Smooth muscle cell (in vitro differentiated cells): ENCODE data around the gene NKX1-1. TPM values are rescaled to one million over a fixed set of nuclear protein-coding genes. Genes with fewer than 3 reads are reported as not detected.

Source experiments
- DNase-seq: peaks from one replicate; lab custom pipeline; 2025; ENCODE audit not compliant: unreplicated experiment; lab: John Stamatoyannopoulos, UW
- H2AFZ ChIP-seq: fragments of 200-600 bp; sonication (generic); 2 replicates; pipeline ENCODE4 v1.6.0; 2016; ENCODE audit warnings: antibody characterized with exemption, low read depth, mild to moderate bottlenecking
- H3F3A ChIP-seq: fragments of 200-600 bp; sonication (generic); 2 replicates; pipeline ENCODE4 v1.6.0; 2017; ENCODE audit warnings: antibody characterized with exemption, low read depth
- H3K27ac ChIP-seq: fragments of 200-600 bp; sonication (generic); 2 replicates; pipeline ENCODE4 v1.5.1; 2016; ENCODE audit warnings: low read depth, mild to moderate bottlenecking
- H3K27me3 ChIP-seq: fragments of 200-600 bp; sonication (generic); 2 replicates; pipeline ENCODE4 v1.6.1; 2016; ENCODE audit warnings: low read depth, mild to moderate bottlenecking
- H3K36me3 ChIP-seq: fragments of 200-600 bp; sonication (generic); 2 replicates; pipeline ENCODE4 v1.5.1; 2016; ENCODE audit warnings: low read depth
- H3K4me1 ChIP-seq: fragments of 200-600 bp; sonication (generic); 2 replicates; pipeline ENCODE4 v1.5.1; 2016; ENCODE audit warnings: low read depth
- H3K4me2 ChIP-seq: fragments of 200-600 bp; sonication (generic); 2 replicates; pipeline ENCODE4 v1.6.0; 2016; ENCODE audit warnings: mild to moderate bottlenecking
- H3K4me3 ChIP-seq: fragments of 200-600 bp; sonication (generic); 2 replicates; pipeline ENCODE4 v1.5.1; 2016; ENCODE audit warnings: mild to moderate bottlenecking
- H3K79me2 ChIP-seq: fragments of 200-600 bp; sonication (generic); 2 replicates; pipeline ENCODE4 v1.6.0; 2016; ENCODE audit warnings: low read depth, mild to moderate bottlenecking
- H3K9ac ChIP-seq: fragments of 200-600 bp; sonication (generic); 2 replicates; pipeline ENCODE4 v1.6.0; 2016; ENCODE audit warnings: low read depth
- H3K9me3 ChIP-seq: fragments of 200-600 bp; sonication (generic); replicated peaks from 2 replicates; pipeline ENCODE4 v1.5.1; 2016; ENCODE audit warnings: low read depth
- H4K20me1 ChIP-seq: fragments of 200-600 bp; sonication (generic); 2 replicates; pipeline ENCODE4 v1.6.0; 2016; ENCODE audit warnings: low read depth
- WGBS: methylation state at CpG from one replicate; pipeline ENCODE4 v1.1.7; 2016; ENCODE audit warnings: low lambda C conversion rate; 5-methylcytosine and 5-hydroxymethylcytosine counted together
- polyA plus RNA-seq: library from polyadenylated mRNA; unstranded; fragments of >200 nt; fragmentation: Nextera tagmentation; extraction: Ambion mirVana; gene quantifications from 2 replicates; pipeline ENCODE4 v1.2.1, GENCODE V29; 2016
- total RNA-seq: library from RNA; depleted of rRNA; stranded (reverse); fragments of >200 nt; gene quantifications from 2 replicates; pipeline ENCODE4 v1.2.3, GENCODE V29; 2014
- TF ChIP-seq, protein P1 (sequence below): fragments of 200-600 bp; sonication (generic); IDR thresholded peaks from 2 replicates; pipeline ENCODE4 v1.5.1; 2017; ENCODE audit warnings: borderline replicate concordance, mild to moderate bottlenecking, antibody characterized with exemption; ENCODE audit not compliant: insufficient read depth, poor library complexity, severe bottlenecking

NKX1-1 gene
- total and polyA plus RNA-seq, 2 experiments from 2014 or later: not detected

DNA sequence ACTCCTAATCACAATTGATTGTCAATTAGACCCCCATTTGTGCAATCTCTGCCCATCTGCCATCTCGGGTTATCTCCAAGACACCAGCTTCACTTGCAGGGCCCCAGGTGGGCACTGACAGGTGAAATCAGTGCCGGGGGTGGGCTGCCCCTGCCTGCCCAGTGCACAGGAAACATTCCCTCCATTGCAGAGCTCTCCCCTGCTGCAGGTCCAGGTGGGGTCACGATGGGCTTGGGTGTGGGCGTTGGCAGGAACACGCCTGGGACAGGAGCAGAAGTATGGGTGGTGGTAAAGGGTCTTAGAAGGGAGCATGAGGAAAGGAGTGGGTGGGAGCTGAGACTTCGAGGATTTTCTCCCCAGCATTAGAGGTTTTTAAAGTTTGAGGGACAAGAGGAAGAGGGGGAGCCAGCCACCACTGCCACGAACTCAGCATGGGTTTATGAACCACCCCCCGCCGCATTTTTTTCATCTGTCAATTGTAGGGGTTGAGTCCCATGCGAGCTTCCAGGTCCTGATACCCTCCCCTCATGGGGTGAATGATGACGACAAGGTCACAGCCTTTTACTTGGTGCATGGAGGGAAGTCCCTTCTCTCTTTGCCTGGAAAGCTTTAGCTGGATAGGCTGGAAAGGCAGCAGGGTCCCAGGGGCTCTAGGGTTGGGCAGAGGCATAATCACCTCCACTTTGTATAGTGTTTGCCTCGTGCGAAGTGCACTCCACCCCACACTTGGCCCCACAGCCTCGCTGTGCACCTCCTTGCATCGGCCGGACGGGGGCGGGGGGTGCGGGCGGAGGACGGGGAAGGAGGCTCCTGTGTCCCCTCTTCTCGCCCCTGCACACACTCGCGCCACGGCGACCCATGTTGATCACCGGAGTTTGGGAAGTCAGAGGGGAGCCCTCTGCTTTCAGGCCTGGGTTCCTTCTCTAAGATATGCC lies 3.5 kb upstream of the NKX1-1 start:
- DNase-seq: no peak
- 57% methylated on average over 27 of the region's 27 CpGs for WGBS
- H3K9me3 ChIP-seq: no peaks in the 10 kb centered on the region
- H3K4me2 ChIP-seq: no peak overlapping the region
- H3K4me1 ChIP-seq: no peaks in the 10 kb centered on the region
- TF ChIP-seq, protein P1, sequence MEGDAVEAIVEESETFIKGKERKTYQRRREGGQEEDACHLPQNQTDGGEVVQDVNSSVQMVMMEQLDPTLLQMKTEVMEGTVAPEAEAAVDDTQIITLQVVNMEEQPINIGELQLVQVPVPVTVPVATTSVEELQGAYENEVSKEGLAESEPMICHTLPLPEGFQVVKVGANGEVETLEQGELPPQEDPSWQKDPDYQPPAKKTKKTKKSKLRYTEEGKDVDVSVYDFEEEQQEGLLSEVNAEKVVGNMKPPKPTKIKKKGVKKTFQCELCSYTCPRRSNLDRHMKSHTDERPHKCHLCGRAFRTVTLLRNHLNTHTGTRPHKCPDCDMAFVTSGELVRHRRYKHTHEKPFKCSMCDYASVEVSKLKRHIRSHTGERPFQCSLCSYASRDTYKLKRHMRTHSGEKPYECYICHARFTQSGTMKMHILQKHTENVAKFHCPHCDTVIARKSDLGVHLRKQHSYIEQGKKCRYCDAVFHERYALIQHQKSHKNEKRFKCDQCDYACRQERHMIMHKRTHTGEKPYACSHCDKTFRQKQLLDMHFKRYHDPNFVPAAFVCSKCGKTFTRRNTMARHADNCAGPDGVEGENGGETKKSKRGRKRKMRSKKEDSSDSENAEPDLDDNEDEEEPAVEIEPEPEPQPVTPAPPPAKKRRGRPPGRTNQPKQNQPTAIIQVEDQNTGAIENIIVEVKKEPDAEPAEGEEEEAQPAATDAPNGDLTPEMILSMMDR: no peak
- peaks cover 84% of the 10 kb centered on the region for H3K27me3 ChIP-seq
- no peak overlapping the region for H3K9ac ChIP-seq
- H3F3A ChIP-seq: no peaks in the 10 kb centered on the region
- H3K79me2 ChIP-seq: no peaks in the 10 kb centered on the region
- no peak overlapping the region for H3K4me3 ChIP-seq
- no peak overlapping the region for H2AFZ ChIP-seq
- H3K36me3 ChIP-seq: no peaks in the 10 kb centered on the region
- no peaks in the 10 kb centered on the region for H4K20me1 ChIP-seq
- no peak overlapping the region for H3K27ac ChIP-seq

DNA sequence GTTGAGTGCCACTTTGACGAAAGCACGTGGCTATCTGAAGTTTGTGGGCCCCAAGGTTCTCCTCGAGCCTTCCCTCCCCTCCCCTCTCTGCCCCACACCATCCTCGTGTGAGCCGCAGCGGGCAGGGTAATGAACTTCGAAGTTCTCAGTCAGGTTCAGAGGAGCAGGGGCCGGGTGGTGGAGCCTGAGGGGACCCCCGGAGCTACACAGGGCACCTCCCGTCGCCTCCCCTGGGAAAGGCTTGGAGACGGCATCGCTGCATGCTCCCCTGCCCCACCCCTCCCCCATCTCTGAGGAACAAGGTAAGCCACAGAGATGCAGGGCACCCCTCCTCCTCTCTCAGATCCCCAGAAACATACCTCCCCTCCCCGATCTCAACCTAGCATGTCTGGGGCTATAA lies 2.8 kb upstream of the NKX1-1 start:
- H3K27me3 ChIP-seq: peaks cover 90% of the 10 kb centered on the region
- H4K20me1 ChIP-seq: no peaks in the 10 kb centered on the region
- H3K9ac ChIP-seq: no peak overlapping the region
- H3K36me3 ChIP-seq: no peaks in the 10 kb centered on the region
- H3K4me2 ChIP-seq: no peak overlapping the region
- 73% methylated on average over 13 of the region's 14 CpGs for WGBS
- no peaks in the 10 kb centered on the region for H3K9me3 ChIP-seq
- H3K27ac ChIP-seq: no peak overlapping the region
- no peaks in the 10 kb centered on the region for H3K79me2 ChIP-seq
- H3K4me1 ChIP-seq: no peaks in the 10 kb centered on the region
- no peak for DNase-seq
- H3F3A ChIP-seq: no peaks in the 10 kb centered on the region
- H3K4me3 ChIP-seq: no peak overlapping the region
- TF ChIP-seq, protein P1: no peak
- H2AFZ ChIP-seq: no peak overlapping the region

DNA sequence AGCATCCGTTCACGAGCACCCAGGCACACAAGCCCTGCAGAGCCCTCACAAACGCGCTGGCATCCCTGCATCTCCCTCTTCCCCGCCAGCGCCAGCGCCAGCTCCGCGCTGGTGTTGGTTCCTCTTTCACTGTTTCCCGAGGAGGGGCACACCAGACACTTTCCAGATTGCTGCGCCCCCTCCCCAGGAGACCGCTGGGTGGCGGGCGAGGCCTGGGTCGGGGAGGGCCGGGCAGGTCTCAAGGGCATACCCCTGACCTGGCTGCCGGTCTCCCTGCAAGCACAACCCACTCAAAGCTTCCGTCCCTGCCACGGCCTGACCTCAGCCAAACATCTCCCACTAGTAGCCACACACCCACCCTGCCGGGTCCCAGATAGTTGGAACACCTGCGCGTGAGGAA lies 2.2 kb upstream of the NKX1-1 start:
- Histone ChIP-seq H3K9ac (no peak overlapping the region), H3K4me2 (no peak overlapping the region), H3K27me3 (peaks cover 89% of the 10 kb centered on the region), H2AFZ (no peak overlapping the region), H3F3A (no peaks in the 10 kb centered on the region), H3K27ac (no peak overlapping the region), H3K4me3 (no peak overlapping the region), H4K20me1 (no peaks in the 10 kb centered on the region), H3K79me2 (no peaks in the 10 kb centered on the region), H3K4me1 (no peaks in the 10 kb centered on the region), H3K36me3 (no peaks in the 10 kb centered on the region), H3K9me3 (no peaks in the 10 kb centered on the region)
- WGBS: 51% methylated on average over 22 of the region's 22 CpGs
- TF ChIP-seq, protein P1: no peak
- DNase-seq: no peak
